Hindlimb muscle (tissue), 1 donor: ENCODE results near the gene CCDC97. TPM values are rescaled to one million over a fixed set of nuclear protein-coding genes. Genes with fewer than 3 reads are reported as not detected.
"Not testable (repeated sequence)": the region's sequence is repeated elsewhere in the genome, so short reads cannot be mapped to it uniquely, and the experiment has no call there.

Experiments used
- DNase-seq: peaks from one replicate; pipeline ENCODE4 v3.0.0-alpha.2; 2013
- polyA plus RNA-seq: library from polyadenylated mRNA; unstranded; fragments of 120-200 nt; gene quantifications from one replicate; pipeline ENCODE4 v1.2.1, GENCODE V29; 2013; ENCODE audit not compliant: insufficient read length

CCDC97 gene
- polyA plus RNA-seq, 1 donor, result 39.8 TPM

- no peak for DNase-seq
Measured at GRCh38 chr19:41364524-41365391, 54.8 kb downstream of the CCDC97 start.

GRCh38 chr19:41366089-41366488, 56.1 kb downstream of the CCDC97 start:
- DNase-seq, result no peak

GRCh38 chr19:41367848-41368301, 57.9 kb downstream of the CCDC97 start:
- no peak for DNase-seq

GRCh38 chr19:41369769-41370168, 59.8 kb downstream of the CCDC97 start:
- no peak for DNase-seq

GRCh38 chr19:41371119-41371518, 61.1 kb downstream of the CCDC97 start:
- not testable (repeated sequence) for DNase-seq

GRCh38 chr19:41371541-41371940, 61.6 kb downstream of the CCDC97 start:
- DNase-seq, result no peak

GRCh38 chr19:41372501-41372900, 62.5 kb downstream of the CCDC97 start:
- DNase-seq, result no peak

- DNase-seq, result peak; percentile 72
Measured at GRCh38 chr19:41373993-41374392, 64.0 kb downstream of the CCDC97 start.

Other genes starting within 250 kb of the CCDC97 start
- not detected for gene CYP2A13, start 221.7 kb upstream of the CCDC97 start, polyA plus RNA-seq
- gene CYP2F1, start 195.7 kb upstream of the CCDC97 start, polyA plus RNA-seq, result not detected
- gene CYP2S1, start 117.0 kb upstream of the CCDC97 start, polyA plus RNA-seq, result 0.46 TPM
- 27.2 TPM for gene AXL, start 90.9 kb upstream of the CCDC97 start, polyA plus RNA-seq
- gene HNRNPUL1, start 45.8 kb upstream of the CCDC97 start, polyA plus RNA-seq, result 166 TPM
- gene TGFB1, start 43.8 kb downstream of the CCDC97 start, polyA plus RNA-seq, result 23.9 TPM
- gene B9D2, start 54.0 kb downstream of the CCDC97 start, polyA plus RNA-seq, result 2.0 TPM
- gene TMEM91, start 66.4 kb downstream of the CCDC97 start, polyA plus RNA-seq, result 6.8 TPM
- 17.6 TPM for gene EXOSC5, start 87.2 kb downstream of the CCDC97 start, polyA plus RNA-seq
- gene BCKDHA, start 87.6 kb downstream of the CCDC97 start, polyA plus RNA-seq, result 35.2 TPM
- 3.1 TPM for gene B3GNT8, start 117.2 kb downstream of the CCDC97 start, polyA plus RNA-seq
- 40.9 TPM for gene DMAC2, start 129.7 kb downstream of the CCDC97 start, polyA plus RNA-seq
- gene ERICH4, start 133.0 kb downstream of the CCDC97 start, polyA plus RNA-seq, result not detected